GM12892 (cell line): ENCODE measurements around the gene IMP4.

Experiments used
- POLR2A ChIP-seq: IDR thresholded peaks from 2 replicates; pipeline ENCODE4 v1.6.1; 2011; ENCODE audit warnings: low read depth, low read length, control low read depth
- TAF1 ChIP-seq: IDR thresholded peaks from 2 replicates; pipeline ENCODE4 v1.6.1; 2011; ENCODE audit warnings: low read depth, mild to moderate bottlenecking, control low read depth, low read length, borderline replicate concordance

DNA sequence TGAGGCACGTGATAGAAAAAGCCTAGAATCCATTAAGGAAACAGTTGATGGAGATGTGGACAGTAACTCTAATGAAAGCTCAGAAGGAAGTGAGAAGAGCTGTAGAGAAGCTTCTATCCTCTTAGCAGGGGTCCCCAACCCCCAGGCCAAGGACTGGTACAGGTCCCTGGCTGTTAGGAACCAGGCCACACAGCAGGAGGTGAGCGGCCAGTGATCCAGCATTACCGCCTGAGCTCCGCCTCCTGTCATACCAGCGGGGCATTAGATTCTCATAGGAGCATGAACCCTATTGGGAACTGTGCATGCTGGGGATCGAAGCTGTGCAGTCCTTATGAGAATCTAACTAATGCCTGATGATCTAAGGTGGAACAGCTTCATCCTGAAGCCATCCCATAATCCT lies 8.7 kb upstream of the IMP4 start:
- no peak for TF ChIP-seq POLR2A
- no peak for TF ChIP-seq TAF1
